ENCODE data around the gene TBPL2. TPM values are rescaled to one million over a fixed set of nuclear protein-coding genes. Genes with fewer than 3 reads are reported as not detected.

TBPL2 gene
- total RNA-seq, 2 donors from 2014 or later, result not detected

DNA sequence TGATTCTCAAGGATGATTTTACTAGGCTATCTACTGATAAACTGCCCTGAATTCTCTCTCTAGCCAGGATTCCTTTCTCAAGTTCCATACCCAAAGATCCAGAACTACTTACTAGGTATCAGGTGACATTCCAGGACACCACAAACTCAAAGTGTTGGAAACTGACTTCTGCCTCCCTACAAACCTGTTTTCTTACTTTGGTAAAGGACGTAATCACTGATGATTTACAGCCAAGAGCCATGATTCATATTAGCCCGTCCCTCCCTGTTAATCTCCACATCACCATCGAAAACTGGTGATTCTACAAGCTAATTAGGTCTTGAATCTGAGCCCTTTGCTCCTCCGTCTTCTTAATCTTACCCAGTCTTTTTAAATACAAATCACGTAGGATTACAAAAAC lies 27.7 kb downstream of the TBPL2 start:
- ATAC-seq (replicated peaks in 1 of 2) (no peak), DNase-seq (no peak)
- Mint-ChIP-seq H3K27me3 (ENCODE audit: low read depth) (no peaks in the 10 kb centered on the region), H3K4me1 (ENCODE audit: low read depth) (peaks cover 42% of the 10 kb centered on the region), H3K4me3 (peak overlapping the region; percentile 90 to 97), H3K36me3 (ENCODE audit: insufficient read depth in 2 of 2) (no peaks in the 10 kb centered on the region), H3K9me3 (no peaks in the 10 kb centered on the region), H3K27ac (no peak overlapping the region)

DNA sequence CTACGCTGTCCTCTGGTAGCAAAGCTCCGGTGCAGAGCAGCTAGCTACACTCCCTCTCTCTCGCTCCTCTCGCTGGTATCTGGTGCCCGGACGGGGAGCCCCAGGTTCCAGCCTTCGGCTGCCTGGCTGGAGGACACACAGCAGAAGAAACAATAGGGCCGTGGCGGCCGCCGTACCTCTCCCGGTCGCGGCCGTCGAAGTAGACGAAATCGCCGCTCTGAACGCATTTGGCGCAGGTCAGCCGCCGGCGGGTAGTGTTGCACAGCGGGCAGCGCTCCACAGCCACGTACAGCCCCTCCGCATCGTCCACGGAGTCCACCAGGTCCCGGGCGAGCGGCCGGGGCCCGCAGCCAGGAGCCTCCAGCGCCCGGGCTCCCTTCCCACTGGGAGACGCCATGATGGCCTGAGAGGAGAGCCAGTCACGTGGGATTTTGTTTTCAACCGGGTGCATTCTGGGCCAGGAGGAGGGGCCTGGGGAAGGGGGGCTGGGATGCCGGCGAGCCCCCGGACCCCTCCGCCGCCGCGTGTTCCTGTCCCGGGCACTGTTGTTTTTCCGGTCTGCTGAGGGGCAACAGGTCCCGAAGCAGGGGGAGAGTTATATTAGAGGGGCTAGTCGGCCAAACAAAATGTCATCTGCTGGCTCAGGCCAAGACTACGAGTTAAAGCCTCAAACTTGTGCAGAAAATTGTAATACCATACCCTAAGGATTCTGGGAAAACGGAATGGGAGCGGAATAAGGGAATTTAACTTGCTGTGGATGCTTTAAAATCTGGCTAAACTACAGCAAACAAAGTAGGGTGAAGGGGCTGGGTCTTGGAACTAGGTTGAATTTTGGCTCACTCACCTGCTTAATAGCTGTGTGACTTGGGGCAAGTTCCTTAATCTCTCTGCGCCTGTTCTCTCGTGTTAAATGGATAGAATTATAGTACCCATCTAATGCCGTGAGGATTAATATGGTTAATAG lies 28.7 kb downstream of the TBPL2 start, which contains the start of gene ATG14:
ATG14 (minus strand) TSS at position 405 of the 964 bp plus-strand sequence; CDS start at position 397, 8 bp downstream.
- H3K4me1 Mint-ChIP-seq (ENCODE audit: low read depth), result peaks cover 42% of the 10 kb centered on the region
- H3K4me3 Mint-ChIP-seq, result peak within 1 kb of the TSS; percentile 90 to 97
- ATAC-seq (replicated peaks in 1 of 2) (peak; percentile 98 to 99), DNase-seq (peak; percentile 82)
- H3K27ac Mint-ChIP-seq, result peak within 1 kb of the TSS; percentile 97
- H3K9me3 Mint-ChIP-seq, result no peaks in the 10 kb centered on the region
- no peaks in the 10 kb centered on the region for H3K27me3 Mint-ChIP-seq (ENCODE audit: low read depth)
- H3K36me3 Mint-ChIP-seq (ENCODE audit: insufficient read depth in 2 of 2), result no peaks in the 10 kb centered on the region

DNA sequence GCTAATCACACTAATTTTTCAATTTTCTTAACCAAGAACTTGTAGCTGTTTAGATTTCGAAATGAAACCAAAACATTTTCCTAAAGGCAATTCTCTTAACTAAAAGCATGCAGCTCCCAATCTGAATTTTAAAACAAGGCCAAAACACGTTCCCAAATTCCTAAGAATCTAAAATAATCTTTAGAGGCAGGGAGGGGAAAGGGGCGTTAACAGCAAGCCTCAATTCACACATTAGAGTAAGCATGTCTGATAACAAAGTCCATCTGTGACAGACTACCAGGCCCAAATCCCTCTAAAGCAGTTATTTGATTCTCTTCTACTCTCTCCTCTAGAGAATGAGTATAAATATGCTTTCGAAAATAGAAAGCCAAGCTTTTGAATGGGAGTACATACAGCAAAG lies 29.5 kb downstream of the TBPL2 start:
- Mint-ChIP-seq H3K4me1 (ENCODE audit: low read depth) (peaks cover 38% of the 10 kb centered on the region), H3K36me3 (ENCODE audit: insufficient read depth in 2 of 2) (no peaks in the 10 kb centered on the region), H3K27me3 (ENCODE audit: low read depth) (no peaks in the 10 kb centered on the region), H3K4me3 (peak overlapping the region; percentile 90 to 97), H3K9me3 (no peaks in the 10 kb centered on the region), H3K27ac (peak overlapping the region; percentile 88)
- DNase-seq (no peak), ATAC-seq (replicated peaks in 1 of 2) (no peak)

DNA sequence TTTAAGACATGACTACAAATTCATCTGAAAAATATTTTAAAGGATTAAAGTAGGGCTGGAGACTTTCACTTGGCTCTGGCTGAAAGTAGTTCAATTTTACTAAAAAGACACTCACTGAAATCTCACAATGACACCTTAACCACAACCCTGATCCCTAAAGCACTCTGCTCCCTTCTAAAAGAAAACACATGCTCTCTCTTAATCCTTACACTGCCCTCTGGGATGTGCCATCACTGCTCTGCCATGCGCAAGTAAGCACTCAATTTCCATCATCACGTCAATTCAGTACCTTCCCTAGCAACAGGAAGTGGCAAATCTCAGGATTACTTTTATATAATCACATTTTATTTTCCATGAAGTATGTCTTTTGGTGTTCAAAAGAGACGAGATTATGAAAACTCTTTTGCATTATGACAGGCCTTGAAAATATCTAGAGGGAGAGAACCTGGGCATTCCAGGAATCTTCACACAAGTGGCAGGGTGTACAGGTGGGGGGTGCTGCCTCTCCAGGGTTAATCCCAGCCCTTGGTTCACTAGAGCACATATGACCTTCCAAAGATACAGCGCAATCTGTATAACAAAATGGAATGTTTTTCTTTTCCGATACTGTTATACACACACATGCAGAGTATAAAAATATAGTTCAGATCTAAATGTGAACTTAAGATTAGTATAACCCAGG lies 36.1 kb downstream of the TBPL2 start:
- no peak overlapping the region for H3K4me3 Mint-ChIP-seq
- no peaks in the 10 kb centered on the region for H3K27me3 Mint-ChIP-seq (ENCODE audit: low read depth)
- no peaks in the 10 kb centered on the region for H3K36me3 Mint-ChIP-seq (ENCODE audit: insufficient read depth in 2 of 2)
- H3K9me3 Mint-ChIP-seq, result no peaks in the 10 kb centered on the region
- H3K27ac Mint-ChIP-seq, result no peak overlapping the region
- ATAC-seq (replicated peaks in 1 of 2) (peak; percentile 20 to 48), DNase-seq (no peak)
- peaks cover 34% of the 10 kb centered on the region for H3K4me1 Mint-ChIP-seq (ENCODE audit: low read depth)

DNA sequence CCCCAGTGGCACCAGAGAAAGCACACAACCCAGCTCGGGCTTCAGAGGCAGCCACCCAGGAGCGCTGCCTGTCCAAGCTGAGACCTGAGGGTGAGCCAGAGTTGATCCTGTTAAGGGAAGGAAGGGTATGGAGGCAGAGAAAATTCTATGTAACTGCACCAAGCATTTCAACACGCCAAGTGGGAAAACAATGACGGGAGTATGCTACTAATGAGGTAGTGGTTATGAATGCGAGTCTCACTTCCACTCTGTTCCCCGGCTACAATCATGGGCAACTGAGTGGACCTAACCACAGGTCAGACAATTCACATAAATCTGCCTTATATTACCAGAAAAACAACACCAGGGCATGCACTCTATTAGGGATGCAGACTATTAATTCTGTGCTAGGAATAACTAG lies 38.7 kb downstream of the TBPL2 start:
- Mint-ChIP-seq H3K27me3 (ENCODE audit: low read depth) (no peaks in the 10 kb centered on the region), H3K4me3 (no peak overlapping the region), H3K27ac (no peak overlapping the region), H3K9me3 (no peaks in the 10 kb centered on the region), H3K4me1 (ENCODE audit: low read depth) (peaks cover 31% of the 10 kb centered on the region), H3K36me3 (ENCODE audit: insufficient read depth in 2 of 2) (peaks cover 0 to 2% of the 10 kb centered on the region in 2 donors)
- no peak for ATAC-seq (replicated peaks in 1 of 2)
- no peak for DNase-seq

DNA sequence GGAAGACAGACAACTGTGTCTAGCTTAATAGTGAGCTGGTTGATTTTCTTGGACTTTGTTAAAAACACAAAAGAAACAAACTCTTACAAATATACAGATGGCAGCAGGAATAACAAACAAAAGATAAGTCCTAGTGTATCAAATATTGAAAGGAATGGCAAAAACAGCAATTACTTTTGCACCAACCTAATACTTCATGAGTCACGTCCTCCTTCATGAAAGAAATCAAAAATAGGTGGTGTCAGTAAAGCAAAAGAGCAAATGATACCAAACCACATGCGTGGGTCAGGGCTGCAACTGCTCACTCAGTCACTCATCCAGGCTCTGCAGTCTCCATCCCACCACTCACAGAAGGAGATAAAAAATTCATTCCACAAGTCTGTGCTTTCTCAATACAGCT lies 40.6 kb downstream of the TBPL2 start:
- Mint-ChIP-seq H3K9me3 (no peaks in the 10 kb centered on the region), H3K4me3 (no peak overlapping the region), H3K4me1 (ENCODE audit: low read depth) (peaks cover 31% of the 10 kb centered on the region), H3K27ac (no peak overlapping the region), H3K36me3 (ENCODE audit: insufficient read depth in 2 of 2) (peaks cover 0 to 2% of the 10 kb centered on the region in 2 donors), H3K27me3 (ENCODE audit: low read depth) (no peaks in the 10 kb centered on the region)
- DNase-seq (no peak), ATAC-seq (replicated peaks in 1 of 2) (no peak)

DNA sequence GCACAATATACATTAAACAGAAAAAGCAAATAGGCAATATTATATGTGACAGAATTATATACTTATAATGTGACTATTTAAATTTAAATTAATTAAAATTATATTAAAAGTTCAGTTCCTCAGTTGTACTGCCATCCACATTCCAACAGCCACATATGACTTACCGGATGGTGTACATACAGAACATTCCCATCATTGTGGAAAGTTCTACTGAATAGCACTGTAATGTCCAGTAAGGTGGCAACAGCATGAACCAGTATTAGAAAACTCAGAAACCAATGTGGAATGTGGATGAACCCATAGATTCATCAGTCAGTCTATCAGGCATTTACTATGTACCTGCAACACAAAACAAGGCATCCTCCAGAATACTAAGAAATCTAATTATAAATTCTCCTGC lies 41.2 kb downstream of the TBPL2 start:
- H3K36me3 Mint-ChIP-seq (ENCODE audit: insufficient read depth in 2 of 2), result peaks cover 0 to 2% of the 10 kb centered on the region in 2 donors
- ATAC-seq (replicated peaks in 1 of 2) (no peak), DNase-seq (no peak)
- H3K4me3 Mint-ChIP-seq, result no peak overlapping the region
- no peaks in the 10 kb centered on the region for H3K9me3 Mint-ChIP-seq
- H3K27me3 Mint-ChIP-seq (ENCODE audit: low read depth), result no peaks in the 10 kb centered on the region
- no peak overlapping the region for H3K27ac Mint-ChIP-seq
- H3K4me1 Mint-ChIP-seq (ENCODE audit: low read depth), result peaks cover 25% of the 10 kb centered on the region

DNA sequence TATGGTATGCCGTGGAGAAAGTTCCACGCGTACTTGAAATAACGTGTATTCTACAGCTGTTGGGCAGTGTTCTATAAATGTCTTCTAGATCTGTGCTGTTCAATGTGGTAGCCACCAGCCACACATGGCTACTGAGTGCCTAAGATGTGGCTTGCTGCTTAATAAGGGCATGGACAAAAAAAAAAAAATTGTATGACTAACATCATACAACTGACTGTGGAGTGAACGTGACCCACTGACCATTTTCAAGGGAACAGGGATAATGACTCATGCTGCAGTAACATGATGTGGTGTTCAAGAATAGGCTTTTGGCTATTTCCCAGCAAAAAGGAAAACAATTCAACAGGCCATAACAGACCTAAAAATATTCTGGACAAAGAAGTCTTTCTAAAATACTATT lies 41.7 kb downstream of the TBPL2 start:
- ATAC-seq (replicated peaks in 1 of 2) (peak; percentile 22 to 32), DNase-seq (no peak)
- Mint-ChIP-seq H3K27ac (no peak overlapping the region), H3K36me3 (ENCODE audit: insufficient read depth in 2 of 2) (peaks cover 0 to 2% of the 10 kb centered on the region in 2 donors), H3K4me3 (no peak overlapping the region), H3K27me3 (ENCODE audit: low read depth) (no peaks in the 10 kb centered on the region), H3K9me3 (no peaks in the 10 kb centered on the region), H3K4me1 (ENCODE audit: low read depth) (peaks cover 20% of the 10 kb centered on the region)

DNA sequence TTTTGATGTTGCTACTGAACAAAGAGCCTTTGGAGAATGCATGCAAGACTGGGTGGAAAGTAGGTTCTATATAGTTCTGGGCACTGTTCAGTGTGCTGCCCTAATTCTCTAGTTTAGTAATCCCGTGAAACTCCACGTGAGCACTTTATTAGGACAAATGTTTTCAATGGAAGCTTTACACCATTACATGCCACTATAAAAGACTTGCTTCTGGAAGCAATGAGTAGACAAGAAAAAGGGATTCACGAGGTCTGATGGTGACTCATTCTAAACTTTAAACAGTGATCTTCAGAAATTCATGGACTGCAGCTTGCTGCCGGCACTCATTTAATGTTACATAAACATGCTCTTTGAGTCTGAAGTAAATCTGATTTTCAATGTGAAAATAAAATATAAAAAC lies 51.1 kb downstream of the TBPL2 start:
- Mint-ChIP-seq H3K27me3 (ENCODE audit: low read depth) (no peaks in the 10 kb centered on the region), H3K4me3 (no peak overlapping the region), H3K36me3 (ENCODE audit: insufficient read depth in 2 of 2) (peaks cover 4 to 9% of the 10 kb centered on the region in 2 donors), H3K27ac (no peak overlapping the region), H3K4me1 (ENCODE audit: low read depth) (peaks cover 32% of the 10 kb centered on the region), H3K9me3 (no peaks in the 10 kb centered on the region)
- DNase-seq (no peak), ATAC-seq (replicated peaks in 1 of 2) (no peak)

DNA sequence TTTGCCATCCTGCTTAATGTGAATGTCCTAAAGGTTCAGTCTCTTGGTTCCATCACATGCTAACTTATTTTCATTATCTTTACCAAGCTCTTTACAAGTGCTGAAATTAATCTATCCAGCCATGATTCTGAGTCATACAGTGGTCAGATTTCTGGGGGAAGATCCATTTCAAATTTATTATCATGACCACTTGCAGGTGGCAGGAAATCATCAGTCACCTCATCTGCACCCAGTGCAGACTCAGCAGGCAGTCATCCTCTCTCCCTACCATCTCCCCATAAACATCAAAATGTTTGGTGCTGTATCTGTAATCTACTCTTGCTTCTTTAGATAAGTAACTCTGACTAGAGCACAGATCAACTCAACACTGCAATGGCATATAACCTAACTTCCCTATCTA lies 52.3 kb downstream of the TBPL2 start:
- Mint-ChIP-seq H3K27me3 (ENCODE audit: low read depth) (no peaks in the 10 kb centered on the region), H3K4me3 (peak overlapping the region in 1 of 2 donors; percentile 62), H3K36me3 (ENCODE audit: insufficient read depth in 2 of 2) (peaks cover 4 to 9% of the 10 kb centered on the region in 2 donors), H3K4me1 (ENCODE audit: low read depth) (peaks cover 32% of the 10 kb centered on the region), H3K9me3 (no peaks in the 10 kb centered on the region), H3K27ac (peak overlapping the region; percentile 97)
- ATAC-seq (replicated peaks in 1 of 2), result peak in 1 of 2 donors; percentile 60
- no peak for DNase-seq

DNA sequence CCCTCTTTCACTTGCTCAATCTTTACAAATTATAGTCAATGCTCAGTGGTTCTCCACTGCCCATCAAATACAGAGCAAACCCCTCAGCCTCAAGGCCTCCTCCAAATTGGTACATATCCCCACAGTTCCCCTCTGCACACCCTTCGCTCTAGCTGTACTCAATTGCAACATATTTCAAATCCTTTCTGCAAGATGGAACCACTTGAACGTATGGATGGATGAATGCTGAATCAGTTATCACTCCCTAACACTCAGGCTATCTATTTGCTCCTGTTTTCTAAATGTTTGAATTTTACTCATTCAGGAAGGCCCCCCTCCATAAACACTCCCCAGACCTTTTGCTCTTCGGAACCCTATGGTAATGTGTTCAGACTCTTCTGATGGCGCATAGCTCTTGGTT lies 53.3 kb downstream of the TBPL2 start:
- H3K36me3 Mint-ChIP-seq (ENCODE audit: insufficient read depth in 2 of 2), result peaks cover 4 to 9% of the 10 kb centered on the region in 2 donors
- H3K4me3 Mint-ChIP-seq, result peak overlapping the region; percentile 61 to 94
- H3K27me3 Mint-ChIP-seq (ENCODE audit: low read depth), result no peaks in the 10 kb centered on the region
- H3K9me3 Mint-ChIP-seq, result no peaks in the 10 kb centered on the region
- ATAC-seq (replicated peaks in 1 of 2) (no peak), DNase-seq (no peak)
- H3K27ac Mint-ChIP-seq, result peak overlapping the region; percentile 99
- peaks cover 32% of the 10 kb centered on the region for H3K4me1 Mint-ChIP-seq (ENCODE audit: low read depth)

DNA sequence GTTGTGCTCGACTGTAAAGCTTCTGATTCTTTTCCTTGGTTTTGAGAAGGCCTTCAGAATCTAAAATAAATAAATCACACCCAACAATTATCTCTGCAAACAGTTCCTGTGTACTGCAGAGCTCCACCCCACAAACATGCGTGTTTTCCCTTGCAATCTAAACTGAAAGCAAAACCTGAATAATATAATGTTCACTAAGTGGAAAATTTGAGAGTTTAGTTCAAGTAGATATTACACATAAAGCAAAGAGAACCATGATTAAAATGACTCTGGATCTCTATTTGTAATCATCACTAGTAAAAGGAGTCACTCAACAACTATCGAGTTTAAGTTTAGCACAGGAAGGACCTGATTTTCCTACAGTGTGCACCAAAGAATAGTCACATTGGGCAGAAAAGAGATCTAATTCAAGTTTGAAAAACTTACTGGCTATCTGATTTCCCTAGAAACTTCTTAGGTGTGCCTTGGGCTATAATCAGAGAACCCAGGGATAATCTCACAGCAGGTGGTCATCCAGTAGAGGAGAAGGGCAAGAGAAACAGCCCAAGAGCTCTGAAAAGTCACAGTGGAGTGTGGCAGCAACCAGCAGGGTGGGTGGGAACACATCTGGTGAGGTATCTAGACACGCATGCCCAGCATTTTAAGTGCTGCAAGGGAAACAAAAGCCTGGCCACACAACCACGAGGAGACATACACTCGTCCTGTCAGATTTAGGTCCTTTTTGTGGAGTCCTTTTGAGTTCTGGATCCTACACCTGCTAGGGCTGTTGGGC lies 54.2 kb downstream of the TBPL2 start:
- Mint-ChIP-seq H3K27me3 (ENCODE audit: low read depth) (no peaks in the 10 kb centered on the region), H3K36me3 (ENCODE audit: insufficient read depth in 2 of 2) (peaks cover 4 to 11% of the 10 kb centered on the region in 2 donors), H3K27ac (peak overlapping the region; percentile 99), H3K9me3 (no peaks in the 10 kb centered on the region), H3K4me3 (peak overlapping the region; percentile 69 to 94), H3K4me1 (ENCODE audit: low read depth) (peaks cover 41% of the 10 kb centered on the region)
- ATAC-seq (replicated peaks in 1 of 2) (peak; percentile 81 to 82), DNase-seq (peak in 1 of 2 donors; percentile 13)

Measured in activated T-cell treated with anti-CD3 and anti-CD28 coated beads, Interleukin-2, amount 50 U/mL, for 72 hours (primary cell).